RWPE2 (cell line): Measurements from ENCODE around the gene DSTN.

Source experiments
- ATAC-seq: fragments of 200-7000 bp; cut with Tn5 transposase; 3 replicates; pipeline ENCODE4 v1.9.1; 2021; ENCODE audit warnings: low read depth
- DNase-seq: peaks from one replicate; pipeline ENCODE4 v3.0.0-alpha.2; 2020; ENCODE audit warnings: low spot score
- H3K27ac ChIP-seq: fragments of 450-650 bp; 2 replicates; pipeline ENCODE4 v1.5.1; 2017; ENCODE audit warnings: mild to moderate bottlenecking; ENCODE audit not compliant: poor library complexity, severe bottlenecking
- H3K27me3 ChIP-seq: fragments of 250-450 bp; sonication (Bioruptor Pico); 2 replicates; pipeline ENCODE4 v1.5.1; 2021; ENCODE audit warnings: mild to moderate bottlenecking, moderate library complexity; ENCODE audit not compliant: insufficient read depth, poor library complexity, severe bottlenecking
- H3K36me3 ChIP-seq: fragments of 250-450 bp; sonication (Bioruptor Pico); 2 replicates; pipeline ENCODE4 v1.5.1; 2020; ENCODE audit warnings: low read depth, mild to moderate bottlenecking, moderate library complexity
- H3K4me1 ChIP-seq: fragments of 250-450 bp; sonication (Bioruptor Pico); 2 replicates; pipeline ENCODE4 v1.5.1; 2021; ENCODE audit warnings: mild to moderate bottlenecking, moderate library complexity; ENCODE audit not compliant: insufficient read depth, poor library complexity, severe bottlenecking
- H3K4me3 ChIP-seq: fragments of 250-450 bp; sonication (Bioruptor Pico); 2 replicates; pipeline ENCODE4 v1.5.1; 2021; ENCODE audit warnings: mild to moderate bottlenecking, moderate library complexity; ENCODE audit not compliant: severe bottlenecking
- H3K9me3 ChIP-seq: fragments of 250-450 bp; sonication (Bioruptor Pico); 2 replicates; pipeline ENCODE4 v1.5.1; 2021; ENCODE audit warnings: mild to moderate bottlenecking, moderate library complexity; ENCODE audit not compliant: severe bottlenecking
- TF ChIP-seq, protein P1 (sequence below): fragments of 450-650 bp; IDR thresholded peaks from one replicate; pipeline ENCODE4 v1.5.1; 2017; ENCODE audit warnings: mild to moderate bottlenecking, moderate library complexity; ENCODE audit not compliant: poor library complexity, severe bottlenecking

DSTN gene

DNA sequence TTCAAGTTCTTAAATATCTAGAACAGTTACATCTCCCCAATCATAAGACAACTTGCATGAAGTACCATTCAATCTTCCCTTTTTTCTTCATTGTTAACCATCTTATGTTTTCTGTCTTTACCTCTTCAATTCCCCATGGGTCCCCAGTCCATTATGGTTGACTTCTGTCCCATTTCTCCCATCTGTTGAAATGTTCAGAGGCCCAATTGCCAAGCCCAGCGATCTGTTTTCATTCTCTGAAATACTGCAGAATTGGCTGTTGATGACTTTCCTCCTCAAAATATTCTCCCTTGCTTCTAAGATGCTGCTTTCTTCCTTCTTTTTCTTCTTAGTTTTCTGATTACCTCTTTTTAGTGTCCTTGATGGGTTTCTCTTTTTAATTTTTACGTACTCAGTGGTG is 26.0 kb downstream of the DSTN start:
- TF ChIP-seq, protein P1, sequence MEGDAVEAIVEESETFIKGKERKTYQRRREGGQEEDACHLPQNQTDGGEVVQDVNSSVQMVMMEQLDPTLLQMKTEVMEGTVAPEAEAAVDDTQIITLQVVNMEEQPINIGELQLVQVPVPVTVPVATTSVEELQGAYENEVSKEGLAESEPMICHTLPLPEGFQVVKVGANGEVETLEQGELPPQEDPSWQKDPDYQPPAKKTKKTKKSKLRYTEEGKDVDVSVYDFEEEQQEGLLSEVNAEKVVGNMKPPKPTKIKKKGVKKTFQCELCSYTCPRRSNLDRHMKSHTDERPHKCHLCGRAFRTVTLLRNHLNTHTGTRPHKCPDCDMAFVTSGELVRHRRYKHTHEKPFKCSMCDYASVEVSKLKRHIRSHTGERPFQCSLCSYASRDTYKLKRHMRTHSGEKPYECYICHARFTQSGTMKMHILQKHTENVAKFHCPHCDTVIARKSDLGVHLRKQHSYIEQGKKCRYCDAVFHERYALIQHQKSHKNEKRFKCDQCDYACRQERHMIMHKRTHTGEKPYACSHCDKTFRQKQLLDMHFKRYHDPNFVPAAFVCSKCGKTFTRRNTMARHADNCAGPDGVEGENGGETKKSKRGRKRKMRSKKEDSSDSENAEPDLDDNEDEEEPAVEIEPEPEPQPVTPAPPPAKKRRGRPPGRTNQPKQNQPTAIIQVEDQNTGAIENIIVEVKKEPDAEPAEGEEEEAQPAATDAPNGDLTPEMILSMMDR, result no peak
- Histone ChIP-seq H3K27ac (no peak overlapping the region), H3K4me3 (no peak overlapping the region), H3K4me1 (peaks cover 20% of the 10 kb centered on the region), H3K9me3 (no peaks in the 10 kb centered on the region), H3K36me3 (peaks cover 41% of the 10 kb centered on the region), H3K27me3 (no peaks in the 10 kb centered on the region)
- ATAC-seq (no peak), DNase-seq (no peak)

DNA sequence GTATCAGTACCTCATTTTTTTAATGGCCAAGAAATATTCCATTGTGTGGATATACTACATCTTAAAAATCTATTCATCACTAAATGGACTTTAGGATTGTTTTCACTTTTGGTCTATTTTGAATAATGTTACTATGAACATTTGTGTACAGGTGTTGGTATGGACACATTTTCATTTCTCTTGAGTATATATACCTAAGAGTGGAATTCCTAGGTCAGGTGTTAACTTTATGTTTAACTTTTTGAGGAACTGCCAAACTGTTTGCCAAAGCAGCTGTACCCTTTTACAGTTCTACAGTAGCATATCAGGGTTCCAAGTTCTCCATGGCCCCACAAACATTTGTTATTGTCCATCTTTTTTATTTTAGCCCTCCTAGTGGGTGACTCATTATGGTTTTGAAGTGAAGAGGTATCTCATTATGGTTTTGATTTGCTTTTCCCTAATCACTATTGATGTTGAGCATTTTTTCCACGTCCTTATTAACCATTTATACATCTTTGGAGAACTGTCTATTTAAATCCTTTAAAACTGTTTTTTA is 28.2 kb downstream of the DSTN start:
- DNase-seq (no peak), ATAC-seq (no peak)
- TF ChIP-seq, protein P1, result no peak
- Histone ChIP-seq H3K27ac (no peak overlapping the region), H3K36me3 (peaks cover 47% of the 10 kb centered on the region), H3K4me3 (no peak overlapping the region), H3K27me3 (no peaks in the 10 kb centered on the region), H3K4me1 (peaks cover 16% of the 10 kb centered on the region), H3K9me3 (no peaks in the 10 kb centered on the region)

DNA sequence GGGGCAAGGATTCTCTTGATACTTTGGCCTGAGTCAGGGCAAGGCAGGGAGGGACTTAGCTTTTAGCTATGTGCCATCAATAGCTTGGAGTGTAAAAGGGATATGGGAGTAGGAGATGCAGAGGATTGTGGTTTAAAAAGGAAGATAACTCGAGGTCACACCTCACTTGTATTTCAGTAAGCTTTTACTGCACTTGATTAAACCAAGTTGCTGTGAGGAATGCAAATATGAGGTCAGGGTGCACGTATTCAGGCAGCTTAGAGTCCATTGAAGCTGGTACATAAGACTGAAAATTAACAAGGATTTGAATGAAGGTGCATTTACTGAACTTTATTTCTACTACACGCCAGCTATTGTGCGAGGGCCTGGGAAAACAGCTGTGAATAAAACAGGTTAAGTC is 32.1 kb downstream of the DSTN start:
- TF ChIP-seq, protein P1, result no peak
- H3K4me1 ChIP-seq, result no peaks in the 10 kb centered on the region
- no peak overlapping the region for H3K4me3 ChIP-seq

DNA sequence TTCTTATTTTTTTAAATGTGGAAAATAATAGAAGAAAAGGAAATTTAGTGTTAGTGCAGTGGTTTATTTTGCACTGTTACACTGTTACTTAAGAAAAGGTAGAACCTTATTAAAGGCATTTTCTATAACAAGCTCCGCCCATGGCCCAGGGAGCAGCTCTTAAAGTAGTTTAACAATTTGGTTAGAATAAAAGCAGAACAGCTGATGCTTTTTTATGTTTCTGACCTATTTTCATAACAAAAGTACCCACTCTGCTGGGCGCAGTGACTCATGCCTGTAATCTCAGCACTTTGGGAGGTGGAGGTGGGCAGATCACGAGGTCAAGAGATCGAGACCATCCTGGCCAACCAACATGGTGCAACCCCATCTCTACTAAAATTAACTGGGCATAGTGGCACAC is 32.6 kb downstream of the DSTN start:
- ATAC-seq (no peak), DNase-seq (no peak)
- TF ChIP-seq, protein P1, result no peak
- Histone ChIP-seq H3K27ac (no peak overlapping the region), H3K4me3 (no peak overlapping the region), H3K4me1 (no peaks in the 10 kb centered on the region), H3K36me3 (peaks cover 75% of the 10 kb centered on the region), H3K27me3 (no peaks in the 10 kb centered on the region), H3K9me3 (no peaks in the 10 kb centered on the region)

More for the DNA sequence above, 32.1 kb downstream of the DSTN start:
- DNase-seq, result no peak
- no peak for ATAC-seq
- H3K9me3 ChIP-seq, result no peaks in the 10 kb centered on the region
- H3K27ac ChIP-seq, result no peak overlapping the region
- H3K27me3 ChIP-seq, result no peaks in the 10 kb centered on the region
- H3K36me3 ChIP-seq, result peaks cover 75% of the 10 kb centered on the region

DNA sequence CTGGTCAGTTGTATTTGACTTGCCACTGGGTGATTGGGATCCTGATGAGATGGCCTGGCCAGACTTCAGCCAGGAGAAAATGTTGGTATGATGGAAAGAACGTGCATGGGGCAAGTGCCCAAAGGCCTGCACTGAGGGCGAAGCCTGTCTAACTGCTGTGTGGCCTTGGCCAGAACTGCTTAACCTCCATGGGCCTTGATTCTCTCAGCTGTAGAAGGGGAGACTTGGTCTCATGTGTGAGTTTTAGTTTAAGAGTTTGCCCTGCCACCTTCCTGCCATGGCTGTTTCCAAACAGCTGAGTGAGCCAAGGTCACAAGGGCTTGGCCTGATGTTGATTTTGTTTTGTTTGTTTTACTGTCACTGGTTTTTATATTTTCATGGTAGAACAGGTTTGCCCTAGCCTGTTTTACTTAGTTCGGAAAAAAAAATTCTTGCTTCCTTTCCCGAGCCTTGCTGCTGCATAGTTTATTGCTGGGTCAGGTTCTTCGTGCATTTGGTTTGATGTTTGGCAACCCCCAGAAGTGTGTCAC is 35.3 kb downstream of the DSTN start:
- TF ChIP-seq, protein P1, result no peak
- no peaks in the 10 kb centered on the region for H3K27me3 ChIP-seq
- no peaks in the 10 kb centered on the region for H3K4me1 ChIP-seq
- no peak for DNase-seq
- peaks cover 79% of the 10 kb centered on the region for H3K36me3 ChIP-seq
- H3K9me3 ChIP-seq, result no peaks in the 10 kb centered on the region
- no peak overlapping the region for H3K27ac ChIP-seq
- ATAC-seq, result no peak; the same call in 2 of the 3 replicates
- H3K4me3 ChIP-seq, result no peak overlapping the region
